Measurements from ENCODE around the gene SLC25A51. TPM values are rescaled to one million over a fixed set of nuclear protein-coding genes. Genes with fewer than 3 reads are reported as not detected.

The SLC25A51 gene
- total RNA-seq, 1 donor from 2014 or later: 26.0 TPM

- H3K4me1 Mint-ChIP-seq: peaks cover 9% of the 10 kb centered on the region
- H3K27me3 Mint-ChIP-seq (ENCODE audit: low read depth): no peaks in the 10 kb centered on the region
- no peak for TF ChIP-seq CTCF (IDR thresholded peaks at IDR 0.05; ENCODE audit: unreplicated experiment)
- no peak overlapping the region for H3K4me3 Mint-ChIP-seq
- DNase-seq (ENCODE audit: low spot score in 2 of 2, unreplicated experiment in 2 of 2): no peak
- peaks cover 22% of the 10 kb centered on the region for H3K36me3 Mint-ChIP-seq
- peak overlapping the region; percentile 77 for H3K27ac Mint-ChIP-seq
- peaks cover 13% of the 10 kb centered on the region for H3K9me3 Mint-ChIP-seq
Observed at GRCh38 chr9:37927601-37928551, 23.9 kb upstream of the SLC25A51 start.

GRCh38 chr9:37927132-37927531, 23.2 kb upstream of the SLC25A51 start:
- Mint-ChIP-seq H3K9me3 (peaks cover 13% of the 10 kb centered on the region), H3K4me1 (peaks cover 16% of the 10 kb centered on the region), H3K4me3 (no peak overlapping the region), H3K36me3 (peaks cover 20% of the 10 kb centered on the region), H3K27ac (peak overlapping the region; percentile 77), H3K27me3 (ENCODE audit: low read depth) (no peaks in the 10 kb centered on the region)
- no peak for TF ChIP-seq CTCF (IDR thresholded peaks at IDR 0.05; ENCODE audit: unreplicated experiment)
- DNase-seq (ENCODE audit: low spot score in 2 of 2, unreplicated experiment in 2 of 2): no peak

- Mint-ChIP-seq H3K9me3 (peaks cover 13% of the 10 kb centered on the region), H3K4me1 (peaks cover 20% of the 10 kb centered on the region), H3K36me3 (peaks cover 19% of the 10 kb centered on the region), H3K4me3 (no peak overlapping the region), H3K27me3 (ENCODE audit: low read depth) (no peaks in the 10 kb centered on the region), H3K27ac (no peak overlapping the region)
- DNase-seq (ENCODE audit: low spot score in 2 of 2, unreplicated experiment in 2 of 2): no peak
- TF ChIP-seq CTCF (IDR thresholded peaks at IDR 0.05; ENCODE audit: unreplicated experiment): no peak
Observed at GRCh38 chr9:37926737-37927118, 22.8 kb upstream of the SLC25A51 start.

- Mint-ChIP-seq H3K4me1 (peaks cover 27% of the 10 kb centered on the region), H3K9me3 (peaks cover 6% of the 10 kb centered on the region), H3K27ac (peak overlapping the region; percentile 51), H3K36me3 (peaks cover 13% of the 10 kb centered on the region), H3K4me3 (no peak overlapping the region), H3K27me3 (ENCODE audit: low read depth) (no peaks in the 10 kb centered on the region)
- no peak for DNase-seq (ENCODE audit: low spot score in 2 of 2, unreplicated experiment in 2 of 2)
- no peak for TF ChIP-seq CTCF (IDR thresholded peaks at IDR 0.05; ENCODE audit: unreplicated experiment)
Observed at GRCh38 chr9:37925786-37926736, 22.1 kb upstream of the SLC25A51 start.

GRCh38 chr9:37925006-37925405, 21.1 kb upstream of the SLC25A51 start:
- Mint-ChIP-seq H3K4me3 (no peak overlapping the region), H3K4me1 (peaks cover 32% of the 10 kb centered on the region), H3K27me3 (ENCODE audit: low read depth) (no peaks in the 10 kb centered on the region), H3K36me3 (peaks cover 7% of the 10 kb centered on the region), H3K27ac (no peak overlapping the region), H3K9me3 (no peaks in the 10 kb centered on the region)
- TF ChIP-seq CTCF (IDR thresholded peaks at IDR 0.05; ENCODE audit: unreplicated experiment): no peak
- DNase-seq (ENCODE audit: low spot score in 2 of 2, unreplicated experiment in 2 of 2): no peak
